WTC11 (cell line): ENCODE measurements around the gene RBM42.

Experiments
- JUN ChIP-seq: sonication (generic); formaldehyde crosslinking; IDR thresholded peaks from 2 replicates; pipeline ENCODE4 v1.8.0; 2023; ENCODE audit warnings: mild to moderate bottlenecking, missing genetic modification reagents
- SMAD3 ChIP-seq: sonication (generic); formaldehyde crosslinking; IDR thresholded peaks from 2 replicates; pipeline ENCODE4 v1.8.0; 2022; ENCODE audit warnings: missing genetic modification reagents, mild to moderate bottlenecking, borderline replicate concordance

DNA sequence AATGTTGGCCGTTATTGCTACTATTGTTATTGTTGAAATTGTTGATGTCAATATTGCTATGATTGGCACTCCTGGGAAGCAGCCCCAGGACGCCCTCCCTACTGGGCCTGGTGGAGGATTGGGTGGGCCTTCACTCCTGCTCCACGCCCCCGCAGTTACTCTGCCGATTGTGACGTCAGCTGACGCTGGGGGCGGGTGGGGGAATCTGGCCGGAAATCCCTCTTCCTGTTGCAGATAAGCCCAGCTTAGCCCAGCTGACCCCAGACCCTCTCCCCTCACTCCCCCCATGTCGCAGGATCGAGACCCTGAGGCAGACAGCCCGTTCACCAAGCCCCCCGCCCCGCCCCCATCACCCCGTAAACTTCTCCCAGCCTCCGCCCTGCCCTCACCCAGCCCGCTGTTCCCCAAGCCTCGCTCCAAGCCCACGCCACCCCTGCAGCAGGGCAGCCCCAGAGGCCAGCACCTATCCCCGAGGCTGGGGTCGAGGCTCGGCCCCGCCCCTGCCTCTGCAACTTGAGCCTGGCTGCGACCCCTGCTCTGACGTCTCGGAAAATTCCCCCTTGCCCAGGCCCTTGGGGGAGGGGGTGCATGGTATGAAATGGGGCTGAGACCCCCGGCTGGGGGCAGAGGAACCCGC is 12.8 kb downstream of the RBM42 start, which contains the start of gene ETV2:
- TF ChIP-seq JUN: no peak
- no peak for TF ChIP-seq SMAD3 (CRISPR knock-in tag)
